ENCODE data around the gene SYCE1L. TPM values are rescaled to one million over a fixed set of nuclear protein-coding genes. Genes with fewer than 3 reads are reported as not detected.
"Not testable (repeated sequence)": the region's sequence is repeated elsewhere in the genome, so short reads cannot be mapped to it uniquely, and the experiment has no call there.

The SYCE1L gene
- total RNA-seq, 1 donor from 2014 or later, result 4.9 TPM

DNA sequence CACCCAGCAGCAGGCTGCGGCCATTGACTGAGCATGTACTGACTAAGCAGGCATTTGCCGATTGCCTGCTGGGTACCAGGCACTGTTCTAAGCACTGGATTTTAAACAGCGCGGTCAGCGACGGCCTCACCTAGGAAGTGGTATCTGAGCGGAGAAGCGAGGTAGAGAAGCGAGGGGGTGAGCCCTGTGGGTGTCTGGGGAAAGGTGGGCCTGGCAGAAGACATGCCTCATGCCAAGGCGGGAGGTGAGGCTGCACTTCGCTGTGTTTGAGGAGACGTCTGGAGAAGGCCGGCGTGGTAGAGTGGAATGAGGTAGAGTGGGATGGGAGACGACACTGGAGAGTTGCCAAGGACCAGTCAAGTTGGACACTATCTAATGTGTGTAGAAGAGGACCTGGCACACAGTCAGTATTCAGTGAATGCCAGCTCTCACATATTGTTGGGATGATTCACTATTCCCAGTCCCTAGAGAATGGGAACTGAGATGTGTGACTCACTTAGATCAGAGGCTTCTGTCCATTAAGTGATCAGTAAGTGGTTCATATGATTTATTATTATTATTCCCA is 14.4 kb downstream of the SYCE1L start:
- Mint-ChIP-seq H3K27ac (peak overlapping the region; percentile 52), H3K4me3 (peak overlapping the region; percentile 87), H3K9me3 (no peaks in the 10 kb centered on the region), H3K4me1 (peaks cover 14% of the 10 kb centered on the region), H3K36me3 (ENCODE audit: low read depth) (peaks cover 2% of the 10 kb centered on the region), H3K27me3 (no peaks in the 10 kb centered on the region)
- intact Hi-C loops (cut with micrococcal nuclease), result loop anchor here (5.0 kb wide), 1 partner anchor 509 kb away; the partner anchor contains the start of gene NUDT7
- DNase-seq, result no peak

DNA sequence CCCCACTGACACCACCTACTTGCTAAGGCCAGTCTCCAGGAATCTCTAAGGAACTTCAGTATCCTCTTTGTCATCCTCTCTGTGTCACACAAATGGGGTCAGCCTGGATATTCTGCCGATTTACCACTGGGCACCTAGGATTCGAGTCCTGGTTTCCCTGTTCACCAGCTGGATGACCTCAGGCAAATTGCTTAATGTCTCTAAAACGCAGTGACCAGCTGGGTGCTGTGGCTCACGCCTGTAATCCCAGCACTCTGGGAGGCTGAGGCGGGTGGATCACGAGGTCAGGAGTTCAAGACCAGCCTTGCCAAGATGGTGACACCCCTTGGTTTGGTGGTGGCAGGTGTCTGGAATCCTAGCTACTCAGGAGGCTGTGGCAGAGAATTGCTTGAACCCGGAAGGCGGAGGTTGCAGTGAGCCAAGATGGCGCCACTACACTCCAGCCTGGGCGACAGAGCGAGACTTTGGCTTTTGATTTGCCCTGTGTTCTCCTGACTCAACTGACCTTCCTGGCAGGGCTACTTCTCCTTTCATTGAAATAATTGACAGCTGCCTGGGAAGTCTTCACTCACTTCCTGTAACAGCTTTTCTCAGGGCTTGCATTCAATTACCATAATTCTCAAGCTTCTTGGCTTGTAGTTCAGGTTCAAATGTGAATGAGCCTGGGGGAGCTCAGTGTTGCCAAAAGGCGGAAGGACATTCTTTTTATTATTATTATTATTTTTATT is 15.4 kb downstream of the SYCE1L start:
- Mint-ChIP-seq H3K36me3 (ENCODE audit: low read depth) (peaks cover 2% of the 10 kb centered on the region), H3K4me3 (no peak overlapping the region), H3K27ac (no peak overlapping the region), H3K27me3 (no peaks in the 10 kb centered on the region), H3K4me1 (peaks cover 14% of the 10 kb centered on the region), H3K9me3 (no peaks in the 10 kb centered on the region)
- no peak for DNase-seq
- intact Hi-C loops (cut with micrococcal nuclease), result loop anchor here (5.0 kb wide), 1 partner anchor 508 kb away; the partner anchor contains the start of gene NUDT7

DNA sequence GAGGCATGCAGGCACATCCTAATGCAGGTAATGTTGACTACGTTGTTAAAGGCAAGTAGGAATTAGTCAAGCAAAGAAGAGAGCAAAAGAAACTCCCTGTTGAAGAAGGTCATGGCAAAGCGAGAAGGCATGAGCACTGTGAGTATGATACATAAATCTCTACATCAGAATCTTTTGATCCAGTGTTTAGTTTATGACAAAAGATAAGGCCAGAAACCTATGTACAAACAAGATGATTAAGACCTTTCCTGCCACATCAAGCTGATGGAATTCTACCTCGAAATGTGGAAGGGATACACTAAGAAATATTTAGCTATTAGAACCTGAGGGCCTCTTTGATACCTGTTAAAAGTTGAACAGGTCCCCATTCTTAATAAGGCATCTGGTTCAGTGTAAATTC is 20.2 kb downstream of the SYCE1L start:
- no peaks in the 10 kb centered on the region for H3K4me1 Mint-ChIP-seq
- intact Hi-C loops (cut with micrococcal nuclease), result no loop called here

DNA sequence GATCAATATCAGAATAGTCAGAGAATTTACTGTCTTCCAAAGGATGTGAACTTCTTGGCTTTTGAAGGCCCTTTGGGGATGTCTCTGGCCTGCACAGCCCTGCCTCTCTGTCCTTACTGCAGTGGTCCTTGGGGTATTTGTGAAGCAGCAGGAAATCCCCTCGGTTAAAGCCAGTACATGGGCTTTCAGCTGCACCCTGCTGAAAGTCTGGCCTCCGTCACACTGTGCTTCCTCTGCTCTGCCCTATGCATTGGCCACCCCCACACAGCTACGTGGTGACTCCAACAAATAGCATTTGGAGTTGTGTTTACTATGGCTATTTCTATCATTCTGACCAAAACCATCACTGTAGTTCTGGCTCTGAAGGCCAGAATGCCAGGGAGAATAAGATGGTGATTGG is 21.2 kb downstream of the SYCE1L start:
- Mint-ChIP-seq H3K4me3 (no peak overlapping the region), H3K9me3 (no peaks in the 10 kb centered on the region), H3K27ac (no peak overlapping the region), H3K36me3 (ENCODE audit: low read depth) (no peaks in the 10 kb centered on the region), H3K27me3 (peaks cover 3% of the 10 kb centered on the region), H3K4me1 (no peaks in the 10 kb centered on the region)
- DNase-seq, result no peak
- intact Hi-C loops (cut with micrococcal nuclease), result no loop called here

More for the DNA sequence above, 20.2 kb downstream of the SYCE1L start:
- no peak overlapping the region for H3K4me3 Mint-ChIP-seq
- DNase-seq, result no peak
- H3K27ac Mint-ChIP-seq, result no peak overlapping the region
- no peaks in the 10 kb centered on the region for H3K27me3 Mint-ChIP-seq
- no peaks in the 10 kb centered on the region for H3K9me3 Mint-ChIP-seq
- H3K36me3 Mint-ChIP-seq (ENCODE audit: low read depth), result no peaks in the 10 kb centered on the region

DNA sequence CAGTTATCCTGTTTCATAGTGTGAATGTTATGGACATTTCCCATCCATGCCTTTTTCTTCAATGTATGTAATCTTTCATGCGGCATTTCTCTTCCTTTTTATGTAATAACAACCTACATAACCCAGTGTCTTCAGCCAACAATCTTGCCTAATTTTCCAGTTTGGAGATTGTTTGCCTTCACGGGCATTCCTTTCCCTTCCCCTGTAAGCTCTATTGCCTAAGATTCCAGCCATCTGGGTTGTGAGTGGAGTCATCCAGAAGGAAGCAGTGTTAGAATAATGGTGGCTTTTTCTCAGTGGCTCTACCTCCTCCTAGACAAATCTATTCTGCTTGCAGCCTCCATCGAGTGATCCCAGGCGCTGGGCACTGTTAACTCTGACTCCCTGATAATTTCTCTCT is 22.3 kb downstream of the SYCE1L start:
- intact Hi-C loops (cut with micrococcal nuclease), result no loop called here
- H3K36me3 Mint-ChIP-seq (ENCODE audit: low read depth), result no peaks in the 10 kb centered on the region
- no peak for DNase-seq
- peaks cover 3% of the 10 kb centered on the region for H3K27me3 Mint-ChIP-seq
- no peak overlapping the region for H3K4me3 Mint-ChIP-seq
- no peaks in the 10 kb centered on the region for H3K4me1 Mint-ChIP-seq
- H3K27ac Mint-ChIP-seq, result no peak overlapping the region
- H3K9me3 Mint-ChIP-seq, result no peaks in the 10 kb centered on the region

DNA sequence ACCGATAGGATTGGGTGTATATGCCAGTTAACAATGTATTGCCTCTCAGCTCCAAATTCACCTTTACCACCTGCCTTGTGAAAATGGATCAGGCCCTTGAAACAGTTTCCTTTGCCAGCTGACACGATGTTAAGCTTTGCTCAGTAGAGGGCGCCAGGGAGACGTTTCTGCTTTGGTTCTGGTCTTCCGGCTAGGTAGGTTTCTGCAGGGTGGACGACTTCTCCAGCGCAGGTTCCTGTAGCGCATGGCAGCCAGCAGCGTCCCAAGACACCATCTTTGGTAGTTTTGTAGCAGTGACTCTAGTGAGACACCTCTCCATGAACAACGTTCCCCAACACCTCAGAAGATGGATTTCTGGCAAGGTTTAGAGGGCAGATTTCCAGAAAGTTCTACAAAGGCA is 24.0 kb downstream of the SYCE1L start:
- intact Hi-C loops (cut with micrococcal nuclease), result no loop called here
- H3K9me3 Mint-ChIP-seq, result no peaks in the 10 kb centered on the region
- no peak overlapping the region for H3K27ac Mint-ChIP-seq
- no peaks in the 10 kb centered on the region for H3K36me3 Mint-ChIP-seq (ENCODE audit: low read depth)
- no peak overlapping the region for H3K4me3 Mint-ChIP-seq
- peaks cover 3% of the 10 kb centered on the region for H3K27me3 Mint-ChIP-seq
- peak; percentile 79 for DNase-seq
- H3K4me1 Mint-ChIP-seq, result no peaks in the 10 kb centered on the region

DNA sequence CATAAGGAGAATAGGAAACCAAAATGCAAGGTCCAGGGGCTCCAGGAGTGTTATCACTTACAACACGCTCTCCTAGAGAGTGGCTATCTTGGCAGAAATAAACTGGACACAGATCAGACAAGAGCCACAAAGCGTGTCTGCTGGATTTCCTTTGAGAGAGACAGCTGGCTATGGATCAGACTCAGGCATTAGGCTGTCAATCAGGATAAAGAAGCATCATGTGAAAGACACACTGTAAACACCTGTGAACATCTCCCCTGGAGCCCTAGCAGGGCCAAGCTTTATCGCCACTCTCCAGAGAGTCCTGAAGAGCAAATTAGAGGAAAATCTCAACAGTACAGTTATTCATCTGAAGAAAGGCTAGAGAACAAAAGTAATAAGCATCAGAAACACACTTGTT is 26.0 kb downstream of the SYCE1L start:
- Mint-ChIP-seq H3K27ac (no peak overlapping the region), H3K36me3 (ENCODE audit: low read depth) (no peaks in the 10 kb centered on the region), H3K27me3 (peaks cover 3% of the 10 kb centered on the region)

DNA sequence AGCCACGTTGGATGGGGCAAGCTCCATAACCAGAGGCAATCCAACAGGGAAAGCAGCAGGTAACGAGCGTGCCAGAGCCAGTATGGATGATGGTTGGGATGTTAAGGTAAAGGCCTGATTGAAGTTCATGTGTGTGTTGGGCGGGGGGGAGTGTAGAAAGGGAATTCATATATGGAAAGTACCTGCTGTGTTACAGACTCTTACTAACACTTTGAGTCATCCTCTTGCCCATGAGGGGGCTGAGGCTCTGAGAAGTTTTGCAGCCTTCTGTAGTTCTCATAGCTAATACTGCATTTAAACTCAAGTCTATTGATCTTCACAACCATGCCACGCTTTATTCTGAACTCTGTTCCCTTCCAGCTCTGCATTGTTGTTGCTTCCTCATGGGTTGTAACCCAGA is 28.5 kb downstream of the SYCE1L start:
- Mint-ChIP-seq H3K27ac (no peak overlapping the region), H3K9me3 (no peaks in the 10 kb centered on the region), H3K4me1 (no peaks in the 10 kb centered on the region), H3K27me3 (peaks cover 8% of the 10 kb centered on the region), H3K4me3 (no peak overlapping the region), H3K36me3 (ENCODE audit: low read depth) (no peaks in the 10 kb centered on the region)
- intact Hi-C loops (cut with micrococcal nuclease), result no loop called here
- DNase-seq, result no peak

More for the DNA sequence above, 26.0 kb downstream of the SYCE1L start:
- Mint-ChIP-seq H3K4me1 (no peaks in the 10 kb centered on the region), H3K9me3 (no peaks in the 10 kb centered on the region), H3K4me3 (no peak overlapping the region)
- no peak for DNase-seq
- intact Hi-C loops (cut with micrococcal nuclease), result no loop called here

DNA sequence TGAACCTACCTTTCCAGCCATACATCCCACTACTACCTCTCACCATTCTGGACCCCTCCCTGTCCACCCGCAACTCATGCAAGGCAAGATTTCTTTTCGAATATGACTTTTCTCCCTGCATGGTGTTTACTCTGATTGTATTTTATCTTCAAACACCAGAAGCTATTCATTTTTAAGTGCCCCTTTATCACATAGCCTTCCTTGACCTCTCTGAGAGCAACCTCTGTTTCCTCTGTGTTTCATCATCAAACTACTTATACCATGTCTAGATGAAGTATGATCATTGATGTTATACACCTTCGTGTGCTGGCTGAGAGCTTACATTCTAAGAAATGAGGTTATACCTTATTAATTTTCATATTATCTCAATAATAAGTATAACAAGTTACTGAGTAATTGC is 31.8 kb downstream of the SYCE1L start:
- DNase-seq, result no peak
- Mint-ChIP-seq H3K9me3 (no peaks in the 10 kb centered on the region), H3K27me3 (peaks cover 9% of the 10 kb centered on the region), H3K4me1 (no peaks in the 10 kb centered on the region), H3K36me3 (ENCODE audit: low read depth) (no peaks in the 10 kb centered on the region), H3K27ac (no peak overlapping the region), H3K4me3 (no peak overlapping the region)
- intact Hi-C loops (cut with micrococcal nuclease), result no loop called here

DNA sequence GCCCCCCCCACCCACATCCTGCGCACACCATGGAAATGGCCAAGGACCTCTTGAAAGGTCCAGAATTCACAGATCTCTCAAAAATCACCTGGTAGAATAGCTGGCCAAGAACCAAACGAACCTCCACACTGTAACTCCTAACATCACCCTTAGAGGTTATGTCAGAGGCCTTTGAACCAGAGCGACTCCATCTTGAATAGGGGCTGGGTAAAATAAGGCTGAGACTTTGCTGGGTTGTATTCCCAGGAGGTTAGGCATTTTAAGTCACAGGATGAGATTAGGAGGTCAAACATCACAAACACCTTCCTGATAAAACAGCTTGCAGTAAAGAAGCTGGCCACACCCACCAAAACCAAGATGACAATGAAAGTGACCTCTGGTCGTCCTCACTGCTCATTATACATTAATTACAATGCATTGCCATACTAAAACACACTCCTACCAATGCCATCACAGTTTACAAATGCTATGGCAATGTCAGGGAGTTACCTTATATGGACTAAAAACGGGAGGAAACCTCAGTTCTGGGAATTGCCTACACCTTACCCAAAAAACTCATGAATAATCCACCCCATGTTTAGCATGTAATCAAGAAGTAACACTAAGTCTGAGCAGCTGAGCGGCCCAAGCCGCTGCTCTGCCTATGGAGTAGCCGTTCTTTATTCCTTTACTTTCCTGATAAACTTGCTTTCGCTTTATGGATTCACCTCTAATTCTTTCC is 34.8 kb downstream of the SYCE1L start:
- Mint-ChIP-seq H3K4me1 (peaks cover 3% of the 10 kb centered on the region), H3K4me3 (no peak overlapping the region), H3K27ac (no peak overlapping the region), H3K36me3 (ENCODE audit: low read depth) (no peaks in the 10 kb centered on the region), H3K9me3 (no peaks in the 10 kb centered on the region), H3K27me3 (peaks cover 18% of the 10 kb centered on the region)
- DNase-seq, result no peak
- intact Hi-C loops (cut with micrococcal nuclease), result no loop called here

DNA sequence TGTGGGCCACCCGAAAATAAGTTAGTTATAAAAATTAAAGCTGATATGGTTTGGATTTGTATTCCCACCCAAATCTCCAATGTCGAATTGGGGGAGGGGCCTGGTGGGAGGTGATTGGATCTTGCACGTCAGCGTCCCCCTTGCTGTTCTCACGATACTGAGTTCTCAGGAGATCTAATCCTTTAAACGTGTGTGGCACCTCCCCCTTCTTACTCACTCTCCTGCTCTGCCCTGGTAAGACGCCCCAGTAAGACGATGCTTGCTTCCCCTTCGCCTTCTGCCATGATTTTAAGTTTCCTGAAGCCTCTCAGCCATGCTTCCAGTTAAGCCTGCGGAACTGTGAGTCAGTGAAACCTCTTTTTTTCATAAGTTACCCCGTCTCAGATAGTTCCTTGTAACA is 35.4 kb downstream of the SYCE1L start:
- H3K36me3 Mint-ChIP-seq (ENCODE audit: low read depth), result no peaks in the 10 kb centered on the region
- peaks cover 3% of the 10 kb centered on the region for H3K4me1 Mint-ChIP-seq
- peaks cover 18% of the 10 kb centered on the region for H3K27me3 Mint-ChIP-seq
- H3K27ac Mint-ChIP-seq, result no peak overlapping the region
- H3K4me3 Mint-ChIP-seq, result no peak overlapping the region
- H3K9me3 Mint-ChIP-seq, result no peaks in the 10 kb centered on the region
- intact Hi-C loops (cut with micrococcal nuclease), result loop anchor here (5.0 kb wide), 3 partner anchors 203 to 863 kb away; partner anchors contain the start of genes ADAMTS18 and WWOX
- no peak for DNase-seq

DNA sequence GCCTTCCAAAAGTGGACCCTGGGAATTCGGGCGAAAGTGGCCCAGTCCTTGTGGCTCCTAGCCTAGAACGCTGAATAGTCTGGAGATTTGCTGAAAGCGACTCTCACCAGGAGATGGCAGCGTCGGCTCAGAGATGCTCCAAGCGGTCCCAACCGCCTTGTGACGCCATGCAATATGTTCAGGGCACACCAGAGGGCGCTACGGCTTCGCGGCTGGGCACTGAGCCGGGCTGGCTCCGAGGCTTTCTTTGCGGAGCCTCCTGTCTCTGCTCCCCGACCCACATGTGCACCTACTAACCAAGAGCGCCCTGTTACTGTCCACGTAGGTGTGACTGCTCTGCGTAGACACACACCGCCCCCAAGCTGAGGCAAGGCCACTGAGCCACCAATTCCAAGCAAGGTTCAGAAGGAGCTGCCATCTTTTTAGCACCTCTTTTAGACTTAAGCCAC is 36.9 kb downstream of the SYCE1L start:
- Mint-ChIP-seq H3K27me3 (peaks cover 15% of the 10 kb centered on the region), H3K4me1 (peaks cover 3% of the 10 kb centered on the region), H3K9me3 (no peaks in the 10 kb centered on the region), H3K36me3 (ENCODE audit: low read depth) (no peaks in the 10 kb centered on the region), H3K27ac (no peak overlapping the region), H3K4me3 (peak overlapping the region; percentile 64)
- intact Hi-C loops (cut with micrococcal nuclease), result loop anchor here (1.0 to 5.0 kb wide), 6 partner anchors 73 to 861 kb away; partner anchors contain the start of genes ADAMTS18 and WWOX
- DNase-seq, result peak; percentile 96

DNA sequence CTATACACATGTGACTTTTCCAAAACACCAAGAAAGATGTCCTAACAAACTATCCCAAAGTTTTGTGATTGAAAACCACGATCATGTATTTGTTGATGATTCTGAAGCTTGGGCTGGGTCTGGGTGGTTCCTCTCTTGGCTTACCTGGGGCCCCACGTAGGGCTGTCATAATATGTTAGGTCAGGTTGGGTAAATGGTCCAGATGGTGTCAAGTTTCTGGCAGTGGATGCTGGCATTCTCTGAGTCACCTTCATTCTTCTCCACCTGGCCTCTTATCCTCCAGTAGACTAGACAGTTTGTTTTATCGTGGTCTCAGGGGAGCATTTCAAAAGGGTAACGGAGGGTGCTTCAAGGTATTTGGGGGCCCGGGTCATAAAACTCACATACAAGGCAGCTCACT is 39.4 kb downstream of the SYCE1L start:
- H3K36me3 Mint-ChIP-seq (ENCODE audit: low read depth), result no peaks in the 10 kb centered on the region
- no peak overlapping the region for H3K4me3 Mint-ChIP-seq
- H3K27ac Mint-ChIP-seq, result no peak overlapping the region
- no peaks in the 10 kb centered on the region for H3K9me3 Mint-ChIP-seq
- H3K27me3 Mint-ChIP-seq, result peaks cover 14% of the 10 kb centered on the region
- intact Hi-C loops (cut with micrococcal nuclease), result loop anchor here (5.0 kb wide), 3 partner anchors 199 to 859 kb away; partner anchors contain the start of genes ADAMTS18 and WWOX
- DNase-seq, result no peak
- H3K4me1 Mint-ChIP-seq, result peaks cover 3% of the 10 kb centered on the region

DNA sequence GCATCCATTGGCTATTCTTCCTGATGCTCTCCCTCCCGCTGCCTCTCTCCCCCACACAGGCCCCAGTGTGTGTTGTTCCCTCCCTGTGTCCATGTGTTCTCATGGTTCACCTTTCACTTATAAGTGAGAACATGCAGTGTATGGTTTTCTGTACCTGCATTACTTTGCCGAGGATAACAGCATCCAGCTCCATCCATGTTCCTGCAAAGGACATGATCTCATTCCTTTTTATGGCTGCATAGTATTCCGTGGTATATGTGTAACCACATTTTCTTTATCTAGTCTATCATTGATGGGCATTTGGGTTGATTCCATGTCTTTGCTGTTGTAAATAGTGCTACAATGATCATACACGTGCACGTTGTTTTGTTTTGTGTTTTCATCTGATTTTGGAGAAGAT is 43.3 kb downstream of the SYCE1L start:
- H3K9me3 Mint-ChIP-seq; H3K4me3 Mint-ChIP-seq; DNase-seq; H3K27ac Mint-ChIP-seq; intact Hi-C loops (cut with micrococcal nuclease); H3K27me3 Mint-ChIP-seq; H3K4me1 Mint-ChIP-seq; H3K36me3 Mint-ChIP-seq (ENCODE audit: low read depth): not testable (repeated sequence)
